GM19463 (cell line): Measurements from ENCODE around the gene SLC25A1.

Experiments used
- ATAC-seq: cut with Tn5 transposase; IDR thresholded peaks from one replicate; pipeline ENCODE4 v1.9.1; 2021; ENCODE audit warnings: mild to moderate bottlenecking, moderate library complexity; ENCODE audit not compliant: unreplicated experiment

Gene SLC25A1

GRCh38 chr22:19139974-19140373, 38.6 kb downstream of the SLC25A1 start:
- ATAC-seq, result no peak

GRCh38 chr22:19139001-19139356, 39.6 kb downstream of the SLC25A1 start:
- no peak for ATAC-seq

- no peak for ATAC-seq
These were observed 40.1 kb downstream of the SLC25A1 start for GRCh38 chr22:19138217-19139000.

- no peak for ATAC-seq
These were observed 40.9 kb downstream of the SLC25A1 start for GRCh38 chr22:19137384-19138216.

- ATAC-seq, result no peak
These were observed 41.6 kb downstream of the SLC25A1 start for GRCh38 chr22:19136915-19137314.

GRCh38 chr22:19134874-19135273, 43.7 kb downstream of the SLC25A1 start:
- ATAC-seq, result no peak

- ATAC-seq, result no peak
These were observed 44.2 kb downstream of the SLC25A1 start for GRCh38 chr22:19134176-19134831.

GRCh38 chr22:19133561-19133960, 45.0 kb downstream of the SLC25A1 start:
- ATAC-seq, result no peak

- no peak for ATAC-seq
These were observed 45.7 kb downstream of the SLC25A1 start for GRCh38 chr22:19132693-19133400.

GRCh38 chr22:19132153-19132552, 46.4 kb downstream of the SLC25A1 start:
- ATAC-seq, result no peak

GRCh38 chr22:19131685-19132015, 46.9 kb downstream of the SLC25A1 start:
- no peak for ATAC-seq

GRCh38 chr22:19130959-19131684, 47.4 kb downstream of the SLC25A1 start, which contains the start of gene TSSK2:
Gene TSSK2 (plus strand): TSS chr22:19131308. CDS start chr22:19131400, 92 bp downstream.
- ATAC-seq, result no peak

- ATAC-seq, result no peak
These were observed 48.7 kb downstream of the SLC25A1 start for GRCh38 chr22:19129871-19130270.

- no peak for ATAC-seq
These were observed 49.4 kb downstream of the SLC25A1 start for GRCh38 chr22:19128946-19129727.

GRCh38 chr22:19128009-19128401, 50.5 kb downstream of the SLC25A1 start:
- ATAC-seq, result no peak

- ATAC-seq, result no peak
These were observed 51.1 kb downstream of the SLC25A1 start for GRCh38 chr22:19127329-19128008.

- no peak for ATAC-seq
These were observed 51.9 kb downstream of the SLC25A1 start for GRCh38 chr22:19126309-19127273.
